Suprapubic skin (tissue), 4 donors: ENCODE measurements around the gene SEPTIN12. TPM values are rescaled to one million over a fixed set of nuclear protein-coding genes. Genes with fewer than 3 reads are reported as not detected.

Source experiments
- DNase-seq, 2 donors: peaks; one replicate each; pipeline ENCODE4 v3.0.0-alpha.2; 2019; ENCODE audit warnings: low spot score in 2 of 2
- H3K27ac ChIP-seq: fragments of 200-600 bp; sonication (generic); one replicate; pipeline ENCODE4 v1.5.1; 2019
- H3K27me3 ChIP-seq: fragments of 200-600 bp; sonication (generic); one replicate; pipeline ENCODE4 v1.5.1; 2019
- H3K36me3 ChIP-seq: fragments of 200-600 bp; sonication (generic); one replicate; pipeline ENCODE4 v1.5.1; 2019
- H3K4me1 ChIP-seq: fragments of 200-600 bp; sonication (generic); one replicate; pipeline ENCODE4 v1.5.1; 2019
- H3K4me3 ChIP-seq: fragments of 200-600 bp; sonication (generic); one replicate; pipeline ENCODE4 v1.5.1; 2019; ENCODE audit warnings: mild to moderate bottlenecking
- H3K9me3 ChIP-seq: fragments of 200-600 bp; sonication (generic); one replicate; pipeline ENCODE4 v1.5.1; 2019
- CTCF ChIP-seq, 2 donors: fragments of 200-600 bp in 1 of 2; fragments of 450-650 bp in 1 of 2; sonication (generic) in 1 of 2; IDR thresholded peaks; one replicate each; pipeline ENCODE4 v1.5.1; 2016 to 2019; ENCODE audit warnings: antibody characterized with exemption in 2 of 2, mild to moderate bottlenecking in 1 of 2, moderate library complexity in 1 of 2
- EP300 ChIP-seq: sonication (generic); formaldehyde crosslinking; IDR thresholded peaks from one replicate; pipeline ENCODE4 v1.6.1; 2017; ENCODE audit warnings: antibody characterized with exemption
- POLR2A ChIP-seq, 2 donors: fragments of 450-650 bp; IDR thresholded peaks; one replicate each; pipeline ENCODE4 v1.6.1; 2017; ENCODE audit warnings: antibody characterized with exemption in 2 of 2, mild to moderate bottlenecking in 2 of 2, moderate library complexity in 2 of 2
- POLR2AphosphoS5 ChIP-seq, 3 donors: sonication (generic); formaldehyde crosslinking; IDR thresholded peaks; one replicate each; pipeline ENCODE4 v1.6.1; 2017; ENCODE audit warnings: antibody characterized with exemption in 3 of 3
- WGBS: methylation state at CpG from one replicate; pipeline ENCODE4 v1.1.5; 2018; 5-methylcytosine and 5-hydroxymethylcytosine counted together
- total RNA-seq, 4 donors: library from RNA; depleted of rRNA; stranded (reverse); fragments of >200 nt; gene quantifications; one replicate each; pipeline ENCODE4 v1.1.0, GENCODE V29; 2016

The SEPTIN12 gene
- total RNA-seq, 4 donors from 2014 or later = not detected

GRCh38 chr16:4747906-4748681, 40.1 kb downstream of the SEPTIN12 start:
- DNase-seq = no peak
- Histone ChIP-seq H3K27ac (no peak overlapping the region), H3K36me3 (peaks cover 40% of the 10 kb centered on the region), H3K9me3 (no peaks in the 10 kb centered on the region), H3K4me1 (peaks cover 13% of the 10 kb centered on the region), H3K4me3 (no peak overlapping the region), H3K27me3 (no peaks in the 10 kb centered on the region)
- no peak for TF ChIP-seq POLR2A (IDR thresholded peaks at IDR 0.05)
- no peak for TF ChIP-seq CTCF (IDR thresholded peaks at IDR 0.05)
- no peak for TF ChIP-seq POLR2AphosphoS5 (IDR thresholded peaks at IDR 0.05)
- no peak for TF ChIP-seq EP300
- WGBS = 76% methylated on average over 14 of the region's 14 CpGs

GRCh38 chr16:4746991-4747574, 41.1 kb downstream of the SEPTIN12 start:
- no peak overlapping the region for H3K27ac ChIP-seq
- peaks cover 30% of the 10 kb centered on the region for H3K36me3 ChIP-seq
- H3K9me3 ChIP-seq = no peaks in the 10 kb centered on the region
- H3K4me1 ChIP-seq = peaks cover 17% of the 10 kb centered on the region
- WGBS = 41% methylated on average over 10 of the region's 15 CpGs
- TF ChIP-seq CTCF (IDR thresholded peaks at IDR 0.05) = no peak
- TF ChIP-seq EP300 = no peak
- TF ChIP-seq POLR2AphosphoS5 (IDR thresholded peaks at IDR 0.05) = no peak
- TF ChIP-seq POLR2A (IDR thresholded peaks at IDR 0.05) = no peak
- no peak for DNase-seq
- no peaks in the 10 kb centered on the region for H3K27me3 ChIP-seq
- no peak overlapping the region for H3K4me3 ChIP-seq

GRCh38 chr16:4746215-4746614, 41.9 kb downstream of the SEPTIN12 start:
- Histone ChIP-seq H3K36me3 (peaks cover 21% of the 10 kb centered on the region), H3K27me3 (no peaks in the 10 kb centered on the region), H3K4me3 (no peak overlapping the region), H3K9me3 (no peaks in the 10 kb centered on the region), H3K27ac (no peak overlapping the region), H3K4me1 (peaks cover 17% of the 10 kb centered on the region)
- DNase-seq = no peak
- no peak for TF ChIP-seq POLR2A (IDR thresholded peaks at IDR 0.05)
- TF ChIP-seq CTCF (IDR thresholded peaks at IDR 0.05) = no peak
- TF ChIP-seq POLR2AphosphoS5 (IDR thresholded peaks at IDR 0.05) = no peak
- TF ChIP-seq EP300 = no peak
- WGBS = 88% methylated on average over 7 of the region's 8 CpGs

DNA sequence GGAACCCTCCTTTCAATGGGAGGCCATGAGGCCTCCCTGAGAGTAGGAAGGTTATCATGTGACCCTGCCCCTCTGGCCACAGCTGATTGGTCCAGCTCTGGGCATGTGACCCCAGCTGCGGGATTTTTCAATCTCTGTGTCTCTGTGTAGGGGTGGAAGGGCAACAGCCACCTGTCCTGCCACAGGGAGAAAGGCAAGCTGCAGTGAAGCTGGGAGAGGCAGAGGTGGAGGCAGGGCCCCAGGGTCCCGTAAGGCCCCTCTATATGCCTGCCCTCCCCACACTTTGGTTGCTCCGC, 42.9 kb downstream of the SEPTIN12 start:
- DNase-seq = no peak
- no peaks in the 10 kb centered on the region for H3K27me3 ChIP-seq
- H3K4me3 ChIP-seq = no peak overlapping the region
- peaks cover 13% of the 10 kb centered on the region for H3K36me3 ChIP-seq
- H3K4me1 ChIP-seq = peaks cover 17% of the 10 kb centered on the region
- no peaks in the 10 kb centered on the region for H3K9me3 ChIP-seq
- 77% methylated on average over 3 of the region's 3 CpGs for WGBS
- TF ChIP-seq POLR2AphosphoS5 (IDR thresholded peaks at IDR 0.05) = no peak
- no peak for TF ChIP-seq EP300
- no peak for TF ChIP-seq CTCF (IDR thresholded peaks at IDR 0.05)
- no peak for TF ChIP-seq POLR2A (IDR thresholded peaks at IDR 0.05)
- H3K27ac ChIP-seq = no peak overlapping the region

DNA sequence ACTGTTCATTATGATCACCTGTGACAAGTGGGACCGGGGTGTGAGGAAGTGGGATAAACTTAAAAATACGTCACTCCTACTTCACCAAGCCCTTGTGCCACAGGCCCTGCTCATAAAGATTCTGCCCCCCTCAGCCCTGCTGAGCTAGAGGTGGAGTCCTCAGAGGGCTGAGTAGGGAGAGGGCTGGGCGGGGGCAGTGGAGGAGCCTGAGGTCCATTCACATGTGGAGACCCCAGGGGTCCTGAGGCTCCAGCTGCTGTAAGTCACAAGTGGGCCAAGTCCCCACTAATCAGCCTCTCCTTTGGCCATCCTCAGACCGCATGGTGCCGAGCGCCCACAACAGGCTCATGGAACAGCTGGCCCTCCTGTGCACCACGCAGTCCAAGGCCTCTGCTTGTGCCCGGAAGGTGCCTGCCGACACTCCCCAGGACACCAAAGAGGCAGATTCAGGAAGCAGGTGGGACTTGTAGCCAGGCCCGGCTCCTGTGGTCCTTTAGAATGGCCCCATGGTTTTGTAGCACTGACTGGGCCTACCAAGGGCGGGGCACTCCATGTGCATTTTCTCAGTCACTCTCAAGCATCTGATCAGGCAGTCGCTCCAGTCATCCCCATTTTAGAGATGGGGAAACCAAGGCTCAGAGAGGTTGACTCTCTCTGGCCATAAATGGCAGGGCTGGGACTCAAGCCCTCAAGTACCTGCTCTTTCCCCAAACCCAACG, 43.4 kb downstream of the SEPTIN12 start:
- Histone ChIP-seq H3K4me1 (peaks cover 17% of the 10 kb centered on the region), H3K9me3 (no peaks in the 10 kb centered on the region), H3K36me3 (peaks cover 8% of the 10 kb centered on the region), H3K4me3 (no peak overlapping the region), H3K27me3 (no peaks in the 10 kb centered on the region), H3K27ac (no peak overlapping the region)
- 77% methylated on average over 5 of the region's 13 CpGs for WGBS
- TF ChIP-seq POLR2A (IDR thresholded peaks at IDR 0.05) (no peak), CTCF (IDR thresholded peaks at IDR 0.05) (no peak), POLR2AphosphoS5 (IDR thresholded peaks at IDR 0.05) (no peak), EP300 (no peak)
- no peak for DNase-seq
